Measurements from ENCODE around the gene MRPS31.
"Not testable (repeated sequence)": the region's sequence is repeated elsewhere in the genome, so short reads cannot be mapped to it uniquely, and the experiment has no call there.

Gene MRPS31

DNA sequence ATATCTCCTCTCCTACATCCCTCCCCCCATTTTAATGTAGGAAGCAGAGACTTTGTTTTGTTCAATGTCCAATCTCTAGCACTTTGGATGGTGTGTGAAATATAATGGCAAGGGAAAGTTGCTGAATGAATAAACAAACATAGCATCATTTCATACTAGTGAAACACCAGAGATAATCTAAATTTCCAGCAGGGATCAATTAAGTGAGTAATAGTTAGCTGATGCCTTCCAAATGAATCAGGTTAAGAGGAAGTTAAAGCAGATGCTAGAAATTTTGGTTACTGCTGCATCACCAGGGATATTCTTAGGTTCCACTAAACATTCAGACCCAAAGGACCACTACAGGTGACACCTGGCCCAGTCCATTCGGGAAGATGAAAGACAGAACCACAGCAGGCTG, 8.1 kb downstream of the MRPS31 start:
- no peak overlapping the region for H3K4me3 Mint-ChIP-seq
- H3K27me3 Mint-ChIP-seq (ENCODE audit: low read depth) = no peaks in the 10 kb centered on the region
- DNase-seq (ENCODE audit: low spot score) = no peak
- peaks cover 33% of the 10 kb centered on the region for H3K36me3 Mint-ChIP-seq (ENCODE audit: low read depth)
- H3K27ac Mint-ChIP-seq = no peak overlapping the region
- peaks cover 24% of the 10 kb centered on the region for H3K4me1 Mint-ChIP-seq (ENCODE audit: low read depth)
- no peaks in the 10 kb centered on the region for H3K9me3 Mint-ChIP-seq

DNA sequence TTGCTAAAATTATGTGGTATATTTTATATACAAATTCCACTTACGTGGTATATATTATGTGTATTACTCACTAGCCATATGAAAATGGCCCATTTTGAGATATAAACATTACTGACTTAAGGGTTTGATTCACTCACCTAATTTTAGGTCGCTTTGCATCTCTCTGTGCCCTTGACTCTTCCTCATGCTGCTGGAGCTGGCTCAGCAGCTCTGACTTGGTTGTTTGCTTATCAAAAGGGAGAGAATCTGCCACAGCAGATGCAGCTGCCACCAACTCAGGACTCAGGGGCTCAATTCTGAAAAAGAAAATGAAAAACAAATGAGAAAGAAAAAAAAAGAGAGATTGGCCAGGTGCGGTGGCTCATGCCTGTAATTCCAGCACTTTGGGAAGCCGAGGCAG, 12.2 kb downstream of the MRPS31 start:
- no peaks in the 10 kb centered on the region for H3K9me3 Mint-ChIP-seq
- no peak overlapping the region for H3K4me3 Mint-ChIP-seq
- peaks cover 37% of the 10 kb centered on the region for H3K36me3 Mint-ChIP-seq (ENCODE audit: low read depth)
- no peak for DNase-seq (ENCODE audit: low spot score)
- H3K4me1 Mint-ChIP-seq (ENCODE audit: low read depth) = peaks cover 7% of the 10 kb centered on the region
- no peaks in the 10 kb centered on the region for H3K27me3 Mint-ChIP-seq (ENCODE audit: low read depth)
- H3K27ac Mint-ChIP-seq = no peak overlapping the region

DNA sequence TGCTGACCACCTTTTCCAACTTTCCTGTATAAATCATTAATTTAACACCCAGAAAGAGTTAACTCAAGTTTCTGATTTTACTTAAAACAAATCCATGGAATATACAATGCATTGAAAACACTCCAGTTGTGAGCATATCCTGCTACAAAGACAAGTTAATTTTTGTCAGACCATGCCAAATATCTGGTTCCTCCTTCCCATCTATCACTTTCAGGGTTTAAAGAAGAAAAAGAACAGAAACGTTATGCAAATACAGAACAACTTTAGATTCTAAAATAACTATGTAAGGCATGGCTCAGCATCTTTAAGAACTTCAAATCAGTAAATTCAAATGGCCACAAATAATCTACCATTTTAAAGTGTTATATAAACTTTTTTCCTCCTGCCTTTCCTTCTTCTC, 14.9 kb downstream of the MRPS31 start:
- H3K36me3 Mint-ChIP-seq (ENCODE audit: low read depth) = peaks cover 40% of the 10 kb centered on the region
- DNase-seq (ENCODE audit: low spot score) = no peak
- no peaks in the 10 kb centered on the region for H3K27me3 Mint-ChIP-seq (ENCODE audit: low read depth)
- H3K9me3 Mint-ChIP-seq = no peaks in the 10 kb centered on the region
- H3K4me3 Mint-ChIP-seq = no peak overlapping the region
- H3K4me1 Mint-ChIP-seq (ENCODE audit: low read depth) = no peaks in the 10 kb centered on the region
- no peak overlapping the region for H3K27ac Mint-ChIP-seq

GRCh38 chr13:40755082-40755700, 15.8 kb downstream of the MRPS31 start:
- Mint-ChIP-seq H3K4me3 (no peak overlapping the region), H3K27me3 (ENCODE audit: low read depth) (no peaks in the 10 kb centered on the region), H3K9me3 (no peaks in the 10 kb centered on the region), H3K27ac (no peak overlapping the region), H3K36me3 (ENCODE audit: low read depth) (peaks cover 39% of the 10 kb centered on the region), H3K4me1 (ENCODE audit: low read depth) (no peaks in the 10 kb centered on the region)
- no peak for DNase-seq (ENCODE audit: low spot score)

- Mint-ChIP-seq H3K4me1 (ENCODE audit: low read depth) (no peaks in the 10 kb centered on the region), H3K9me3 (no peaks in the 10 kb centered on the region), H3K27me3 (ENCODE audit: low read depth) (no peaks in the 10 kb centered on the region), H3K36me3 (ENCODE audit: low read depth) (peaks cover 18% of the 10 kb centered on the region), H3K27ac (no peak overlapping the region), H3K4me3 (no peak overlapping the region)
- DNase-seq (ENCODE audit: low spot score) = no peak
Observed at GRCh38 chr13:40749327-40749726, 21.7 kb downstream of the MRPS31 start.

DNA sequence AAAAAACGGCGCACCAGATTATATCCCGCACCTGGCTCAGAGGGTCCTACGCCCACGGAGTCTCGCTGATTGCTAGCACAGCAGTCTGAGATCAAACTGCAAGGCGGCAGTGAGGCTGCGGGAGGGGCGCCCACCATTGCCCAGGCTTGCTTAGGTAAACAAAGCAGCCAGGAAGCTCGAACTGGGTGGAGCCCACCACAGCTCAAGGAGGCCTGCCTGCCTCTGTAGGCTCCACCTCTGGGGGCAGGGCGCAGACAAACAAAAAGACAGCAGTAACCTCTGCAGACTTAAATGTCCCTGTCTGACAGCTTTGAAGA, 35.8 kb downstream of the MRPS31 start:
- H3K4me3 Mint-ChIP-seq; H3K27me3 Mint-ChIP-seq (ENCODE audit: low read depth); H3K27ac Mint-ChIP-seq; DNase-seq (ENCODE audit: low spot score); H3K9me3 Mint-ChIP-seq: not testable (repeated sequence)
- Mint-ChIP-seq H3K36me3 (ENCODE audit: low read depth) (peaks cover 25% of the 10 kb centered on the region), H3K4me1 (ENCODE audit: low read depth) (peaks cover 10% of the 10 kb centered on the region)

GRCh38 chr13:40734536-40735231, 36.3 kb downstream of the MRPS31 start:
- not testable (repeated sequence) for DNase-seq (ENCODE audit: low spot score); H3K9me3 Mint-ChIP-seq; H3K27me3 Mint-ChIP-seq (ENCODE audit: low read depth); H3K27ac Mint-ChIP-seq; H3K4me3 Mint-ChIP-seq
- Mint-ChIP-seq H3K4me1 (ENCODE audit: low read depth) (peaks cover 10% of the 10 kb centered on the region), H3K36me3 (ENCODE audit: low read depth) (peaks cover 27% of the 10 kb centered on the region)

- Mint-ChIP-seq H3K36me3 (ENCODE audit: low read depth) (peaks cover 22% of the 10 kb centered on the region), H3K27ac (no peak overlapping the region), H3K9me3 (no peaks in the 10 kb centered on the region), H3K27me3 (ENCODE audit: low read depth) (no peaks in the 10 kb centered on the region), H3K4me1 (ENCODE audit: low read depth) (peaks cover 8% of the 10 kb centered on the region), H3K4me3 (no peak overlapping the region)
- DNase-seq (ENCODE audit: low spot score) = no peak
Observed at GRCh38 chr13:40732658-40733057, 38.3 kb downstream of the MRPS31 start.

GRCh38 chr13:40728595-40728994, 42.4 kb downstream of the MRPS31 start:
- DNase-seq (ENCODE audit: low spot score) = no peak
- Mint-ChIP-seq H3K27me3 (ENCODE audit: low read depth) (no peaks in the 10 kb centered on the region), H3K4me1 (ENCODE audit: low read depth) (peaks cover 3% of the 10 kb centered on the region), H3K36me3 (ENCODE audit: low read depth) (peaks cover 19% of the 10 kb centered on the region), H3K4me3 (no peak overlapping the region), H3K27ac (no peak overlapping the region), H3K9me3 (no peaks in the 10 kb centered on the region)

DNA sequence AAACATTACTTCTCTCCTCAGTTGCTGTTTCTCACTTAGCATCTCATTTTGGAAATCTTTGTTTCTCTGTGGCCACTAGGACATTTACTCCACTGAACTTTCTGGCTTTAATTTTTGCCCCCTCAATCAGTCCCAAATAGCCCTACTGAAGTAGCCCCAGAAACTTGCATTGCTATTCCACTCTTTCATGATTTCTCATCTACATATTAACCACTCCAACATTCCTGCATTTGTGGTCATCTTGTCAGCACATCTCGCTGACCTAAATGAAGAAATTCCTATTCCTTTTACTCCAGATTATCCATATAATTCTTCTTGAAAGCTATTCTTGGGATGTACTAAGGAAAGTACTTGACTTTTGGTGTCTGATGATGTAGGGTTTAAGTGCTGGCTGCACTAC, 56.6 kb downstream of the MRPS31 start:
- H3K4me3 Mint-ChIP-seq = not testable (repeated sequence)

DNA sequence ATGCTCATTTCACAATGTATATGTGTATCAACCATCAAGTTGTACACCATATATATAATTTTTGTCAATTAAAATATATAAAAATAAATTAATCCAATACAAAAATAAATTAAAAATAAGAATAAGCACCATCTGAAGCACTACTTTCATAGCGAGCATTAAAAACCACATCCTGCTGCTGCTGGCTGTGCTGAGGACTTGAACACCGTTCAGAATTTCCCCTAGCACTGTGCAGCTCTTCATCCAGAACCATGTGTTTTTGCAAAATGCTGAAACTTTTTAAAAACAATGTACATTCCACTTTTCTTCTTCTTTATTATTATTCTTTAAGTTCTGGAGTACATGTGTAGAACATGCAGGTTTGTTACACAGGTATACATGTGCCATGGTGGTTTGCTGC, 64.6 kb downstream of the MRPS31 start:
- Mint-ChIP-seq H3K9me3 (peaks cover 33% of the 10 kb centered on the region), H3K27me3 (ENCODE audit: low read depth) (no peaks in the 10 kb centered on the region), H3K4me3 (no peak overlapping the region), H3K4me1 (ENCODE audit: low read depth) (peaks cover 11% of the 10 kb centered on the region), H3K36me3 (ENCODE audit: low read depth) (peaks cover 16% of the 10 kb centered on the region), H3K27ac (no peak overlapping the region)
- DNase-seq (ENCODE audit: low spot score) = no peak

More for the DNA sequence above, 56.6 kb downstream of the MRPS31 start:
- H3K36me3 Mint-ChIP-seq (ENCODE audit: low read depth) = peaks cover 37% of the 10 kb centered on the region
- not testable (repeated sequence) for H3K27ac Mint-ChIP-seq; H3K4me1 Mint-ChIP-seq (ENCODE audit: low read depth); DNase-seq (ENCODE audit: low spot score); H3K27me3 Mint-ChIP-seq (ENCODE audit: low read depth)
- H3K9me3 Mint-ChIP-seq = peaks cover 17% of the 10 kb centered on the region

DNA sequence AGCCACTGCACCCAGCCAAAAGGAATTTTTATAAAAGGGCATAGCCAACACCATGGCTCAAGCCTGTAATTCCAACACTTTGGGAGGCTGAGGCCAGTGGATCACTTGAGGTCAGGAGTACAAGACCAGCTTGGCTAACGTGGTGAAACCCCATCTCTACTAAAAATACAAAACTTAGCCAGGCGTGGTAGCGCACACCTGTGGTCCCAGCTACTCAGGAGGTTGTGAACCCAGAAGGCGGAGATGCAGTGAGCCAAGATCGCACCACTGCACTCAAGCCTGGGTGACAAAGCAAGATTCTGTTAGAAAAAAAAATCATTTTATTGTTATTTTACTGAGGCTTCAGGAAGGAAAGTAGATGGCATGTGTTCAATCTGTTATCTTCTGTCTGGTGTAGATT, 73.3 kb downstream of the MRPS31 start:
- Mint-ChIP-seq H3K27me3 (ENCODE audit: low read depth) (no peaks in the 10 kb centered on the region), H3K27ac (no peak overlapping the region), H3K4me3 (no peak overlapping the region), H3K9me3 (no peaks in the 10 kb centered on the region), H3K4me1 (ENCODE audit: low read depth) (no peaks in the 10 kb centered on the region), H3K36me3 (ENCODE audit: low read depth) (no peaks in the 10 kb centered on the region)
- DNase-seq (ENCODE audit: low spot score) = no peak

DNA sequence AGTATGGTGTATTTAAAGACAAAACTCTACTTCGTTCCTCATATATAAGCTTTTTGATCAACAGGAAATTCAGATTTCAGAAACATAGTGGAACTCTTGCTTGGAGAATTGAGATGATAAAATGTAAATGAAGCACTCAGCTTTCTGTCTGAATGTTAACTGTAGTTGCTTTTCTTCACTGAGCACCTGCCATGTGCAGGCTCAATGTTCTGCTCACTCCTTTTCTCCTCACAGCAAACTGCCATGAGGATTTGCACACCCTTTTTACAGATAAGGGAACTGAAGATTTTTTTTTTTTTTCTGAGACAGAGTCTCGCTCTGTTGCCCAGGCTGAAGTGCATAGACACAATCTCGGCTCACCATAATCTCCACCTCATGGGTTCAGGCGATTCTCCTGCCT, 76.6 kb downstream of the MRPS31 start:
- no peaks in the 10 kb centered on the region for H3K4me1 Mint-ChIP-seq (ENCODE audit: low read depth)
- H3K9me3 Mint-ChIP-seq = no peaks in the 10 kb centered on the region
- no peak overlapping the region for H3K4me3 Mint-ChIP-seq
- no peak for DNase-seq (ENCODE audit: low spot score)
- no peaks in the 10 kb centered on the region for H3K27me3 Mint-ChIP-seq (ENCODE audit: low read depth)
- H3K27ac Mint-ChIP-seq = no peak overlapping the region
- H3K36me3 Mint-ChIP-seq (ENCODE audit: low read depth) = no peaks in the 10 kb centered on the region

DNA sequence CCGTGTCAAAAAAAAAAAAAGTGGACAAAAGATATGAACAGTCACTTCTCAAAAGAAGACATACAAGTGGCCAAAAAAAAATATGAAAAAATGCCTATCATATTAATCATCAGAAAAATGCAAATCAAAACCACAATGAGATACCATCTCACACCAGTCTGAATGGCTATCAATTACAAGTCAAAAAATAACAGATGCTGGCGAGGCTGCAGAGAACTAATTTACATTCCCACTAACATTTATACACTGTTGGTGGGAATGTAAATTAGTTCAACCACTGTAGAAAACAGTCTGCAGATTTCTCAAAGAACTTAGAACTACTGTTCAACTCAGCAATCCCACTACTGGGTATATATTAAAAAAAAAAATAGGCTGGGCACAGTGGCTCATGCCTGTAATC, 78.0 kb downstream of the MRPS31 start:
- no peak for DNase-seq (ENCODE audit: low spot score)
- H3K27ac Mint-ChIP-seq = no peak overlapping the region
- no peaks in the 10 kb centered on the region for H3K36me3 Mint-ChIP-seq (ENCODE audit: low read depth)
- no peaks in the 10 kb centered on the region for H3K9me3 Mint-ChIP-seq
- H3K4me3 Mint-ChIP-seq = no peak overlapping the region
- H3K27me3 Mint-ChIP-seq (ENCODE audit: low read depth) = no peaks in the 10 kb centered on the region
- H3K4me1 Mint-ChIP-seq (ENCODE audit: low read depth) = no peaks in the 10 kb centered on the region

- no peaks in the 10 kb centered on the region for H3K36me3 Mint-ChIP-seq (ENCODE audit: low read depth)
- no peak overlapping the region for H3K27ac Mint-ChIP-seq
- H3K27me3 Mint-ChIP-seq (ENCODE audit: low read depth) = no peaks in the 10 kb centered on the region
- no peaks in the 10 kb centered on the region for H3K4me1 Mint-ChIP-seq (ENCODE audit: low read depth)
- H3K4me3 Mint-ChIP-seq = no peak overlapping the region
- DNase-seq (ENCODE audit: low spot score) = no peak
- H3K9me3 Mint-ChIP-seq = no peaks in the 10 kb centered on the region
Observed at GRCh38 chr13:40688781-40689180, 82.2 kb downstream of the MRPS31 start.
